ENCODE results near the gene CUBN.

CUBN gene

GRCh38 chr10:16780338-16780880, 349.2 kb downstream of the CUBN start:
- no peak overlapping the region for H3K4me3 Mint-ChIP-seq
- H3K36me3 Mint-ChIP-seq = peaks cover 16% of the 10 kb centered on the region
- no peaks in the 10 kb centered on the region for H3K27me3 Mint-ChIP-seq
- no peak for DNase-seq (ENCODE audit: low spot score in 2 of 2)
- ATAC-seq (ENCODE audit: low read depth) = no peak
- H3K4me1 Mint-ChIP-seq = peaks cover 11% of the 10 kb centered on the region
- peak overlapping the region; percentile 88 for H3K27ac Mint-ChIP-seq
- peaks cover 3% of the 10 kb centered on the region for H3K9me3 Mint-ChIP-seq

DNA sequence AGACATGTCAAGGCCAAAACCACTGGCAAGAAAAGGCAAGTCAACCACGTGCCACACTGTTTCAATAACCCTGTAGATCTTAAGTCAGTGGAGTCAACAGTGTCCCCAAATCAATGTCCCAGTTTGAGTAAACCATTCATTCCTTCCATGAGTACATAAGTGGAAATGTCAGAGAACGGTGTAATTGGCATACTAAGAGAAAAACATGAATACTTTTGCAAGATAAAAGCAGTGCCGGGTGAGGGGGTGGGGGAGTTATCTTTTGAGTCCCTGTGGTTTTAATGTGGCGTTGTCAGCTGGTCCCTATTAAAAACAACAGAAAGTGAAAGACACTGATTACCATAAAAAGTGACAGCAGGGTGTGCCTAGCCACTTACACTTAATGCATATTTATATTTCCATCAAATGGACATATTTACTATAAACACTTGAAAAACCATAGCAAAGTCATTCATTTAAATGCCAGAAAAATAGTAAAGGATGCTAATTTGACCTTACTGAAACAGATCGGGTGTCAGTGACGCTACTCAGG, 350.2 kb downstream of the CUBN start:
- H3K4me1 Mint-ChIP-seq = peaks cover 11% of the 10 kb centered on the region
- H3K4me3 Mint-ChIP-seq = peak overlapping the region; percentile 11
- no peaks in the 10 kb centered on the region for H3K27me3 Mint-ChIP-seq
- peak overlapping the region; percentile 88 for H3K27ac Mint-ChIP-seq
- peaks cover 11% of the 10 kb centered on the region for H3K36me3 Mint-ChIP-seq
- ATAC-seq (ENCODE audit: low read depth) = peak; percentile 51
- DNase-seq (ENCODE audit: low spot score in 2 of 2) = no peak
- H3K9me3 Mint-ChIP-seq = no peaks in the 10 kb centered on the region

DNA sequence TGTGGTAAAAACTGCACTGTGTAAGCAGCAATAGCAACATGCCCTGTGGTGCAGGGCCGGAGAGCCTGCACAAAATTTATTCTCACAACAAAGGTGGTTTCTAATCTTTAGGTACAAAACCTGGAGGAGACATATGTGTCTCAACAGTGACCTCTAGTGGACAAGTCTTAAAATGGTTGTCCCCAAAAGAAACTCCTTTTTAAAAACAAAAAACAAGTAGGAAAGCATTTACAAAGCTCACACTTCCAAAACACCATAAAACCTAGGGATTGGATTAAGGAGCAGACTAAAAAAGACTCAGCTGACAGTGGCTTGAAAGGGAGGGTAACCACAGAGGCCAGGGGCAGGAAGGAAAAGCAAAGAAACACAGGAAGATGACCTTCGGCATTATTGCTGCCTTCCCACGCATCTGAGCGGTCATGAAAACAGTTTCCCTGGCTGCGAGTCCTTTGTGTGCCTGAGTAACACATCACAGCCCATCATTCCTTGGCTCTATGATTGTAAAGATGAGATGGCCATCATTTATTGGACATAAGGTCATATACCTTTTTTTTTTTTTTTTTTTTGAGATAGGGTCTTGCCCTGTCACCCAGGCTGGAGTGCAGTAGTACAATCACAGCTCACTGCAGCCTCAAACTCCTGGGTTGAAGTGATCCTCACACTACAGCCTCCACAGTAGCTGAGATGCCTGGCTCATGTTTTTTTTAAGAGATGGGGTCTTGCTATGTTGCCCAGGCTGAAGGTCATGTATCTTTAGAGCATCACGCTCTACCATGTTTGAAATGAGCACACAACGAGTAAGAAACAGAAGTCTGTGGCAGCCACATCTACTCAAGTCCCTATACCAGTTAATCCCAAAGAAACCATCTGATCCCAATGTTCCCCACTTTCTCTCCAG, 351.9 kb downstream of the CUBN start:
- H3K9me3 Mint-ChIP-seq = no peaks in the 10 kb centered on the region
- no peaks in the 10 kb centered on the region for H3K27me3 Mint-ChIP-seq
- peaks cover 11% of the 10 kb centered on the region for H3K4me1 Mint-ChIP-seq
- no peak overlapping the region for H3K27ac Mint-ChIP-seq
- ATAC-seq (ENCODE audit: low read depth) = peak; percentile 42
- H3K4me3 Mint-ChIP-seq = no peak overlapping the region
- DNase-seq (ENCODE audit: low spot score in 2 of 2) = peak in 1 of 2 donors; percentile 37
- peaks cover 8% of the 10 kb centered on the region for H3K36me3 Mint-ChIP-seq

DNA sequence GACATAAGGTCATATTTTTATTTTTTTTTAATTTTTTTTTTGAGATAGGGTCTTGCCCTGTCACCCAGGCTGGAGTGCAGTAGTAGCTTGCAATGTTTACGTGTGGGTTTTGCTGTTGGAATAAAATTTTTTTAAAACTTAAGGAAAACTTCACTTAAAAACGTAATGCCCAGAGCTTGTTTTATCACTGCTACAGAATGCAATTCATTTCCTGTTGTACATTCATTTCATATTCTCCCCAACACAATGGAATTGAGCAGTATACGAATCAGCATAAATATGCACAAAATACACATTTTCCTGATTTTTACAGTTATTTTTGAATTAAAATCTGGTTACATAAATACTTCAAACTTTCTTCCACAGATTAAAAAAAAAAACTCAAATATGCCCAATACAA, 352.7 kb downstream of the CUBN start:
- no peak for DNase-seq (ENCODE audit: low spot score in 2 of 2)
- Mint-ChIP-seq H3K27ac (no peak overlapping the region), H3K27me3 (no peaks in the 10 kb centered on the region), H3K4me1 (peaks cover 13% of the 10 kb centered on the region), H3K4me3 (no peak overlapping the region), H3K36me3 (peaks cover 9% of the 10 kb centered on the region), H3K9me3 (no peaks in the 10 kb centered on the region)
- ATAC-seq (ENCODE audit: low read depth) = no peak
